Muscle layer of colon (tissue), 2 donors: ENCODE data around the gene PTPN2.
"Not testable (repeated sequence)": the region's sequence is repeated elsewhere in the genome, so short reads cannot be mapped to it uniquely, and the experiment has no call there.

Experiments used
- H3K27ac ChIP-seq: one replicate; pipeline ENCODE4 v1.7.0; 2013; ENCODE audit warnings: low read depth, mild to moderate bottlenecking, low read length, moderate library complexity
- H3K27me3 ChIP-seq, 2 donors: one replicate each; pipeline ENCODE4 v1.7.0; 2013; ENCODE audit warnings: low read length in 2 of 2, mild to moderate bottlenecking in 2 of 2; ENCODE audit not compliant: insufficient read depth in 2 of 2, control insufficient read depth in 1 of 2
- H3K36me3 ChIP-seq: one replicate; pipeline ENCODE4 v1.7.0; 2013; ENCODE audit warnings: mild to moderate bottlenecking, low read length; ENCODE audit not compliant: insufficient read depth
- H3K4me1 ChIP-seq: one replicate; pipeline ENCODE4 v1.7.0; 2013; ENCODE audit warnings: mild to moderate bottlenecking, low read length; ENCODE audit not compliant: insufficient read depth
- H3K4me3 ChIP-seq, 2 donors: one replicate each; pipeline ENCODE4 v1.7.0; 2013; ENCODE audit warnings: low read length in 2 of 2, low read depth in 1 of 2, mild to moderate bottlenecking in 1 of 2, moderate library complexity in 1 of 2
- H3K9ac ChIP-seq: one replicate; pipeline ENCODE4 v1.7.0; 2013; ENCODE audit warnings: low read length
- H3K9me3 ChIP-seq: one replicate; pipeline ENCODE4 v1.7.0; 2013; ENCODE audit warnings: mild to moderate bottlenecking, low read length
- donor health status: abdominal sarcoma.
- donor health status: Adenocarcinoma of cecum.

PTPN2 gene

DNA sequence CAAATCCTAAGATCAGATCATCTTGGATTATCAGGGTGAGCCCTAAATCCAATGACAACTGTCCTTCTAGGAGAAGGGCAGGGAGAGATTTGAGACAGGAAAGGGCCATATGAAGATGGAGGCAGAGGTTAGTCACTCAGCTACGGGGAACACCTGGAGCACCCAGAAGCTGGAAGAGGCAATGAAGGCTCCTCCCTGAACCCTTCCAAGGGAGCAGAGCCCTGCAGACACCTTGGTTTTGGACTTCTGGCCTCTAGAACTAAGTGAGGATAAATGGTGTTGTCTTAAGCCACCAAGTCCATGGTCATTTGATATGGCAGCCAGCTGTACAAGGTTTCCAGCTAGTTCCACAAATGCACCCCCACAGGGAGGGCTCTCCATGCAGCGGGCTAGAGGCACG is 6.9 kb upstream of the PTPN2 start:
- H3K4me3 ChIP-seq: no peak overlapping the region
- H3K4me1 ChIP-seq: no peaks in the 10 kb centered on the region
- no peak overlapping the region for H3K9ac ChIP-seq
- no peaks in the 10 kb centered on the region for H3K9me3 ChIP-seq
- no peaks in the 10 kb centered on the region for H3K36me3 ChIP-seq
- H3K27me3 ChIP-seq: no peaks in the 10 kb centered on the region
- H3K27ac ChIP-seq: no peak overlapping the region

DNA sequence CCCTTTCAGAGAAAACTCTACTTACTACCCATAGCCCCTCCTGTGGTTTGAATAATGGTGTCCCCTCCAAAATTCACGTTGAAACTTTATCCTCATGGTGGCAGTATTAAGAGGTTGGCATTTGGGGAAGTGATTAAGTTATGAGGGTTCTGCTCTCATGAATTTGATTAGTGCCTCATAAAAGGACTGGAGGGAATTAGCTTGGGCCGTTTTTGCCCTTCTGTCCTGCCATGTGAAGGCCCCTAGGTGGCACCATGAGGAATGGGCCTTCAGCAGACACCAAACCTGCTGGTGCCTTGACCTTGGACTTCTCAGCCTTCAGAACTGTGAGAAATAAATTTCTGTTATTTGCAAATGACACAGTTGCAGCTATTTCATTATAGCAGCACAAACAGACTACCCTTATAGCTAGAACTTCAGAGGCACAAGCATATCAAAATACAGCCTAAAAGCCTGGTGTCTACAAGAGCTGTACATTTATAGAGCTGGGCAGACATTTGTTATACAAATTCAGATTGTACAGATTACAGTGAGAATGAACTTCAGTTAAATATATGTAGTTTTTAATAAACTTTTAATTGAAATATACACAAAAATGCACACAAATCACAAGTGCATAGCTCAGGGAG is 2.6 kb upstream of the PTPN2 start:
- Histone ChIP-seq H3K4me1 (peaks cover 16% of the 10 kb centered on the region), H3K4me3 (no peak overlapping the region), H3K36me3 (no peaks in the 10 kb centered on the region), H3K9me3 (no peaks in the 10 kb centered on the region), H3K9ac (no peak overlapping the region), H3K27me3 (no peaks in the 10 kb centered on the region), H3K27ac (no peak overlapping the region)

DNA sequence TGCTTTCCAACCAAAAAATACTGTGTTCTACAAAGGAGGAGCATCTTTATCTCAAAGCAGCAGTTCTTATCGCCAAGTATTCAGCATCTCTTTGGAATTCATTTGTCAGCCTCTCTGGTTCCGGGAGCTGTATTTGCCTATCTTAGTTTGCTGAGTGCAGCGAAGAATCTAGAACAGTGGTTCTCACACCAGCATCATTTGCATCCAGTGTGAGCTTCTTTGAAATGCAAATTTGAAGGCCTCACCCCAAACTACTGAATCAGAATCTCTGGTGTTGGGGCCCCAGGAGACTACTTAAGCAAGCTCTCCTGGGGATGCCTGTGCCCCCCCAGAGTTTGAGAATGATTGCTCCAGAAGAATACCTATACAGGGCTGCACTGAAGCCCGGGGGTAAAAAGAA is 1.5 kb upstream of the PTPN2 start:
- H3K27ac ChIP-seq: no peak overlapping the region
- no peak overlapping the region for H3K9ac ChIP-seq
- no peaks in the 10 kb centered on the region for H3K9me3 ChIP-seq
- peaks cover 16% of the 10 kb centered on the region for H3K4me1 ChIP-seq
- no peaks in the 10 kb centered on the region for H3K36me3 ChIP-seq
- no peaks in the 10 kb centered on the region for H3K27me3 ChIP-seq
- H3K4me3 ChIP-seq: no peak overlapping the region

DNA sequence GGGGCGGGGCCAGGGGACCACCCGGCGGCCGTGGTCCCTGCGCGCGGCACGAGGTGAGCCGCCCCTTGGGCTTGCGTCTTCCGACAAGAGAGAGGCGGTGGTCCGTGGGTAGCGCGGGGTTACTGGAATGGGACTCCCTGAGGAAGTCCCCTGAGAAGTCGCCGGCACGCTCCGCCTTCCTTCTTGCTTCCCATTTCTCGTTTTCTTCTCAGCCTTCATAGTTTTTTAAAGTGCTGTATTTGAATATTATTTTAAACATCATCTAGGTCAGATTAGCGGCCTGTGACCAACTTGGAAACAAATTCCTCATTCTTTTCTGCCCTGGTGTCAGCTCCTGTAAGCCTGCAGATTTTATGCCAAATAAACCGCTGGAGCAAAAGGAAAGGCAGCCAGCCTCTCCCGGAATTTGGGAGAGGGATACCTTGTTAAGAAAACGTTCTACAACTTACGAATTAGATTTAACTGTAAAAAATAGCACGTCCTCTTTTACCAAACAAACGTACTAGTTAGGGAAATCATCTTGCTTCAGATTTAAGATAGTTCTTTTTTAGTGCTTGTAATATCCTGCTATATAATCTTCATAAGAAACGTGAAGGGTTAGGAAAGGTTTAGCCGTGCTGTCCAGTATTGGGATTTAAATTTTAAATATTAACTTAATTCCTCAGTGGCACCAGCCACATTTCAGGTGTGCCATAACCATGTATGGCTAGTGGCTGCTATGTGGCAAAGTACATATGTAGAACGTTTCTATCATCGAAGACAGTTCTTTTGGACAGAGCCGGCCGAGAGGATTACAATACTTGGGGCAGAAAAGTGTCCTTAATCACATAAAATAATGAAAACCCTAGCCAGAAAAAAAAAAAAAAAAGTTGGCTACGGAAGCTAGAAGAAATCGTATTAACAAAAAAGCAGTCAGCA is 628 bp upstream of the PTPN2 start:
- Histone ChIP-seq H3K27ac (peak overlapping the region; percentile 92), H3K4me3 (peak overlapping the region; percentile 37 to 59), H3K36me3 (no peaks in the 10 kb centered on the region), H3K27me3 (no peaks in the 10 kb centered on the region), H3K4me1 (peaks cover 16% of the 10 kb centered on the region), H3K9me3 (no peaks in the 10 kb centered on the region), H3K9ac (peak overlapping the region; percentile 38)

DNA sequence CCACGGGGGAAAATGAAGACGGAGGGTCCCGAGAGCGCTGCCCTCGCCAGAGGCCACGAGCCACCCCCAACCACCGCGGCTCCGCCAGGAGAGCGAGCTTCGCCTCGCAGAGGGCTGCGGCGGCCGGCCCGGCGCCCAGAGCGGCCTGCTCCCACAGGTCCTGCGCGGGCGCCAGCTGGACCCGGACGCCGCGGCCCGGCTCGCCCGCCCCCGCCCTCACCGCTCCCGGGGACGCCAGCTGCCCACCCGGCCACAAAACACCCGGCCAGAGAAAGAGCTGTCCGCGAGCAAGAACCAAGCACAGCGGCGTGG is 709 bp downstream of the PTPN2 start:
- peak overlapping the region; percentile 78 to 88 for H3K4me3 ChIP-seq
- peak overlapping the region; percentile 81 for H3K9ac ChIP-seq
- H3K36me3 ChIP-seq: no peaks in the 10 kb centered on the region
- H3K9me3 ChIP-seq: no peaks in the 10 kb centered on the region
- H3K27ac ChIP-seq: peak overlapping the region; percentile 92
- H3K4me1 ChIP-seq: peaks cover 16% of the 10 kb centered on the region
- H3K27me3 ChIP-seq: no peaks in the 10 kb centered on the region

DNA sequence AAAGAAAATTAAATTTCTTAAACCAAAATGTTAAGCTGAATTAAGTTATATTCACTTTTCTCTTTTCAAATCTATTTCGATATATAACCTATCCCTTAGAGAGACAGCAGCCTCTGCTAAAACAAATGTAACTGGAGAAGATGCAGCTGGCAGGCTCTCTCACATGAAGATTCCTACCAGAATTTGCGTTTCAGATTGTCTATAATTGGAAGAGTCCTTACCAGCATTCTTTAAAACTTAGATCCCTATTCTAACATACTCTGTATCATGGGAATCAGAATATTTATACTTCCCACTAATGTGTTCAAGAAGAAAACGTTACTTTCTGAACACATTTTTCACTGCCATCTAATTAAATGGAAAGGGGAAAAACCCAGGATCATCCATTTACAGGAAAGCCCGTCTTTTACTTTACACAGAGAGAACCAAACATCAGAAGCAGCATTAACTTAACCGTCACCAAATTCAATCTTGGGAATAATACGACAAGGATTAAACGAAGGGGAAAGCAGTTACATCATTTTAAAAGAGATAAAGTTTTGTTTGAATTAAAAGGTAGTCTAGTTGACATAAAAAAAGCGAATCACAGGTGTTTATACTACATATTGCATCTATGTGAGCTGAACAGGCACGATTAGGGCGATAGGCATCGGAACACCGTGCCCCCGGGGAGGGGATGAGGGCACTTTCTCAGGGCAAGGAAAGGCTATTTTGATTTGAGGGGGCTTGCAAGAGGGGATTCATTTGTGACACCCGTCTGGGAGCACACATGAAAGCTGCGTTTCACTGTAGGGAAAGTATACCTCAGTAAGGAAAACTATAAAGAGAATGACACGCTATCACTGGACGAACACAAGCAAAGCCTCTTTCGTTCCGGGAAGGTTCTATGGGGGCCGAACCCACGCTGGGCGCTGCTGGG is 1.3 kb downstream of the PTPN2 start:
- Histone ChIP-seq H3K27me3 (no peaks in the 10 kb centered on the region), H3K4me3 (peak overlapping the region; percentile 78 to 88), H3K27ac (peak overlapping the region; percentile 92), H3K36me3 (no peaks in the 10 kb centered on the region), H3K9me3 (no peaks in the 10 kb centered on the region), H3K9ac (peak overlapping the region; percentile 81), H3K4me1 (peaks cover 16% of the 10 kb centered on the region)

DNA sequence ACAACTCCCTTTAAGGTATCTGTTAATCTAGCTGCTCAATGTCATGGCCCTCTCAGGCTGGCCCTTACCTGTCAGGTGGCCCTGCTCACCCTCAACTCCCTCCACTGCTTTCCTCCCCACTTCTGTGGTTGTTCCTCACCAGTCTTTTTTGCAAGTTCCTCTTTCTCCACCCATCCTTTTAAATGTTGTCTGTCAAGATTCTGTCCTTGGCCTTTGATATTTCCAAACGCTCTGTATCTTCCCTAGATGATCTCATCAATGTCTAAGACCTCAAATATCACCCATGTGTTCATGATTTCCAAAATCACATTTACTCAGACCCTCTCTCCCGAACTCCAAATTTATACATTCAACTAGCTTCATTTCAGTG is 3.5 kb downstream of the PTPN2 start:
- Histone ChIP-seq H3K4me1 (peaks cover 16% of the 10 kb centered on the region), H3K4me3 (no peak overlapping the region), H3K9me3 (no peaks in the 10 kb centered on the region), H3K9ac (no peak overlapping the region), H3K27me3 (no peaks in the 10 kb centered on the region), H3K27ac (no peak overlapping the region), H3K36me3 (no peaks in the 10 kb centered on the region)

DNA sequence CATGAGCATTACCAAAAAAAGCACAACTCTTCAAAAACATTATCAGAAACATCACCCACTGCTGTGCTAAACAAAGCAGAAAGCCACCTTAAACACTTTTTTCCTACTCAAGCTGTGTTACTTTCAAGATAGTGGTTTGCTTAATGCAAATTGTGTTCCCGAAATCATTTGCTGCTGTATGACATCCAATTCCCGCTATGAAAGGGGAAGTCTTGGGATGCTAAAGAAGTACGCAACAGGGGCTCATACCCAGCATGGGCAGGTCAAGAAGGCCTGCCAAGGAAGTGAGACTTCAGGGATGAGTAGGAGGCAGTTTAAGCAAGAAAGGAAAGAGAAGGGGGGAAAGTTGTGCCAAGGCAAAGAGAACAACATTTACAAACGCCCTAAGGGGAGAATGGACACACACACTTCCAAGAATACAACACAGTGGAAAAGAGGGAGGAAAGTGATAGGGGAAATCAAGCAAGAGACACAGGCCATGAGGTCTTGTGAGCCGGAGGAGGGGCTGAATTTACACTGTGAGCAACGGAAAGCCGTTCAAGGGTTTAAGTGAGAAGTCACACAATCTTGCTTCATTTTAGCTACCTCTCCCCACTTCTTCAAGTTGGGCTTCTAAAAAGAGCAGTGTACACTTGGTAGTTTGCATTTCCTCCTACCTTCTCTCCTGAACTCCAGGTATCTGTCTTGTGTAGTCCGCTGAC is 4.0 kb downstream of the PTPN2 start:
- H3K4me3 ChIP-seq: no peak overlapping the region
- no peaks in the 10 kb centered on the region for H3K9me3 ChIP-seq
- no peaks in the 10 kb centered on the region for H3K36me3 ChIP-seq
- H3K4me1 ChIP-seq: peaks cover 12% of the 10 kb centered on the region
- H3K27ac ChIP-seq: no peak overlapping the region
- no peaks in the 10 kb centered on the region for H3K27me3 ChIP-seq
- H3K9ac ChIP-seq: no peak overlapping the region

DNA sequence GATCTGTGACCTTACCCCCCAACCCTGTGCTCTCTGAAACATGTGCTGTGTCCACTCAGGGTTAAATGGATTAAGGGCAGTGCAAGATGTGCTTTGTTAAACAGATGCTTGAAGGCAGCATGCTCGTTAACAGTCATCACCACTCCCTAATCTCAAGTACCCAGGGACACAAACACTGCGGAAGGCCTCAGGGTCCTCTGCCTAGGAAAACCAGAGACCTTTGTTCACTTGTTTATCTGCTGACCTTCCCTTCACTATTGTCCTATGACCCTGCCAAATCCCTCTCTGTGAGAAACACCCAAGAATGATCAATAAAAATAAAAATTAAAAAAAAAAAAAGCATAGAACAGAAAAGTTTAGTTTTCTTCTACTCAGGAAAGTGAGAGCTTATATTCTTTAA is 9.0 kb downstream of the PTPN2 start:
- H3K9me3 ChIP-seq, H3K4me3 ChIP-seq, H3K4me1 ChIP-seq, H3K27ac ChIP-seq, H3K36me3 ChIP-seq, H3K27me3 ChIP-seq, H3K9ac ChIP-seq: not testable (repeated sequence)

DNA sequence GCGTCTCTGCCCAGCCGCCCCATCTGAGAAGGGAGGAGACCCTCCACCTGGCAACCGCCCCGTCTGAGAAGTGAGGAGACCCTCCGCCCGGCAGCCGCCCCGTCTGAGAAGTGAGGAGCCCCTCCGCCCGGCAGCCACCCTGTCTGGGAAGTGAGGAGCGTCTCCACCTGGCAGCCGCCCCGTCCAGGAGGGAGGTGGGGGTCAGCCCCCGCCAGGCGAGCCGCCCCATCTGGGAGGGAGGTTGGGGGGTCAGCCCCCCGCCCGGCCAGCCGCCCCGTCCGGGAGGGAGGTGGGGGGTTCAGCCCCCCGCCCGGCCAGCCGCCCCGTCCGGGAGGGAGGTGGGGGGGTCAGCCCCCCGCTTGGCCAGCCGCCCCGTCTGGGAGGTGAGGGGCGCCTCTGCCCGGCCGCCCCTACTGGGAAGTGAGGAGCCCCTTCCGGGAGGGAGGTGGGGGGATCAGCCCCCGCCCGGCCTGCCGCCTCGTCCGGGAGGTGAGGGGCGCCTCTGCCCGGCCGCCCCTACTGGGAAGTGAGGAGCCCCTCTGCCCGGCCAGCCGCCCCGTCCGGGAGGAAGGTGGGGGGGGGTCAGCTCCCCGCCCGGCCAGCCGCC is 10.0 kb downstream of the PTPN2 start:
- not testable (repeated sequence) for H3K27ac ChIP-seq, H3K9ac ChIP-seq, H3K36me3 ChIP-seq, H3K9me3 ChIP-seq, H3K4me3 ChIP-seq, H3K4me1 ChIP-seq, H3K27me3 ChIP-seq

DNA sequence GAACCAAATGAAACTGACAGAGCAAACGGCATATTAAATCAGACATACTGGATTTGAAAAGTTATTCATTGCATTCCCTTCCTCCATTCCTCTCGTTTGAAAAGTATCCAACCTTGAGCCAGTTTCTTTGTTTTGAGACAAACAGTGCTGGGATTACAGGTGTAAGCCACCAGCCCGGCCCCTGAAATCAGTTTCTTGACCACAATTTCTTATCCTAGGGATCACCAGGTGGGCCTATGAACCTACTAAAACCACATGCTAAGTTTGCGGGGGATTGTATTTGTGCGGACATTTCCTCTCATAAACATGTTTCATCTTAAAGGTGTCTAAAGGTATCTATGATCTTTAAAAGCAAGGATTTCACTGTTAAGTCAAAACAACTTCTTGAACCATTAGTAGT is 11.6 kb downstream of the PTPN2 start:
- Histone ChIP-seq H3K4me3 (no peak overlapping the region), H3K36me3 (no peaks in the 10 kb centered on the region), H3K9me3 (no peaks in the 10 kb centered on the region), H3K27ac (no peak overlapping the region), H3K9ac (no peak overlapping the region), H3K4me1 (no peaks in the 10 kb centered on the region), H3K27me3 (no peaks in the 10 kb centered on the region)
